CD14-positive monocyte (primary cell): ENCODE measurements around the gene C2orf80. TPM values are rescaled to one million over a fixed set of nuclear protein-coding genes. Genes with fewer than 3 reads are reported as not detected.

Experiments used
- DNase-seq, 3 donors: peaks; one replicate each; pipeline ENCODE4 v3.0.0-alpha.2; 2011 to 2022
- H2AFZ ChIP-seq: 2 replicates; pipeline ENCODE4 v1.6.0; 2012; ENCODE audit warnings: mild to moderate bottlenecking, low read depth, low read length, inconsistent platforms; ENCODE audit not compliant: insufficient read depth, poor library complexity, severe bottlenecking
- H3K27ac ChIP-seq, 2 donors: 1 replicate in 1 of 2; 2 replicates in 1 of 2; pipeline ENCODE4 v1.5.1; 2012 to 2013; ENCODE audit warnings: low read length in 2 of 2, control low read depth in 1 of 2, inconsistent platforms in 1 of 2, low read depth in 1 of 2, mild to moderate bottlenecking in 1 of 2
- H3K27me3 ChIP-seq, 2 donors: one replicate each; pipeline versions ENCODE4 v1.6.0 to v1.6.1; 2011 to 2013; ENCODE audit warnings: low read length in 2 of 2; ENCODE audit not compliant: control insufficient read depth in 2 of 2, insufficient read depth in 2 of 2
- H3K36me3 ChIP-seq, 2 donors: replicated peaks in 1 of 2; 1 replicate in 1 of 2; 2 replicates in 1 of 2; pipeline versions ENCODE4 v1.5.1 to v1.6.1; 2012 to 2013; ENCODE audit warnings: low read length in 2 of 2, control low read depth in 1 of 2, inconsistent platforms in 1 of 2, mild to moderate bottlenecking in 1 of 2; ENCODE audit not compliant: insufficient read depth in 2 of 2, control insufficient read depth in 1 of 2
- H3K4me1 ChIP-seq, 2 donors: 1 replicate in 1 of 2; 2 replicates in 1 of 2; pipeline versions ENCODE4 v1.5.1 to v1.6.1; 2012 to 2013; ENCODE audit warnings: low read length in 2 of 2, control low read depth in 1 of 2, inconsistent platforms in 1 of 2, mild to moderate bottlenecking in 1 of 2, moderate library complexity in 1 of 2; ENCODE audit not compliant: insufficient read depth in 2 of 2, control insufficient read depth in 1 of 2
- H3K4me2 ChIP-seq: replicated peaks from 2 replicates; pipeline ENCODE3; 2012; ENCODE audit warnings: low read length, moderate library complexity, mild to moderate bottlenecking; ENCODE audit not compliant: poor library complexity, severe bottlenecking; ENCODE audit errors: extremely low read depth
- H3K4me3 ChIP-seq, 3 experiments: fragments of 200-600 bp in 1 of 3; sonication (generic) in 1 of 3; replicated peaks in 1 of 3; 1 replicate in 2 of 3; 2 replicates in 1 of 3; pipeline ENCODE4 v1.5.1; 2011 to 2013; ENCODE audit warnings: low read length in 3 of 3, mild to moderate bottlenecking in 3 of 3, control low read depth in 2 of 3, low read depth in 2 of 3, inconsistent platforms in 1 of 3, moderate library complexity in 1 of 3
- H3K79me2 ChIP-seq: 2 replicates; pipeline ENCODE4 v1.6.0; 2012; ENCODE audit warnings: mild to moderate bottlenecking, control low read depth, inconsistent platforms, low read length, moderate library complexity; ENCODE audit not compliant: insufficient read depth
- H3K9ac ChIP-seq: 2 replicates; pipeline ENCODE4 v1.6.0; 2017; ENCODE audit warnings: low read length, mild to moderate bottlenecking; ENCODE audit not compliant: insufficient read depth, poor library complexity, severe bottlenecking
- H3K9me3 ChIP-seq, 2 donors: replicated peaks in 1 of 2; 1 replicate in 1 of 2; 2 replicates in 1 of 2; pipeline versions ENCODE4 v1.5.1 to v1.6.1; 2012 to 2013; ENCODE audit warnings: low read length in 2 of 2, control low read depth in 1 of 2; ENCODE audit not compliant: control insufficient read depth in 1 of 2, insufficient read depth in 1 of 2
- H4K20me1 ChIP-seq: 2 replicates; pipeline ENCODE4 v1.6.0; 2012; ENCODE audit warnings: mild to moderate bottlenecking, low read length, control low read depth, moderate library complexity; ENCODE audit not compliant: insufficient read depth
- H3K27ac Mint-ChIP-seq, 7 donors: one replicate each; pipeline ENCODE4 v1.8.0; 2020; ENCODE audit warnings: mild to moderate bottlenecking in 7 of 7, mixed read lengths in 7 of 7, moderate library complexity in 6 of 7, inconsistent platforms in 2 of 7
- H3K27me3 Mint-ChIP-seq, 3 donors: one replicate each; pipeline ENCODE4 v1.8.0; 2021 to 2022; ENCODE audit warnings: low read depth in 3 of 3, mild to moderate bottlenecking in 3 of 3, mixed read lengths in 3 of 3, moderate library complexity in 3 of 3, inconsistent platforms in 1 of 3
- H3K36me3 Mint-ChIP-seq, 2 donors: one replicate each; pipeline ENCODE4 v1.8.0; 2020; ENCODE audit warnings: mixed read lengths in 2 of 2, inconsistent platforms in 1 of 2, mild to moderate bottlenecking in 1 of 2
- H3K4me1 Mint-ChIP-seq: one replicate; pipeline ENCODE4 v1.8.0; 2020; ENCODE audit warnings: mild to moderate bottlenecking, mixed read lengths
- H3K4me3 Mint-ChIP-seq, 2 donors: one replicate each; pipeline ENCODE4 v1.8.0; 2020; ENCODE audit warnings: mild to moderate bottlenecking in 2 of 2, mixed read lengths in 2 of 2, moderate library complexity in 1 of 2
- H3K9me3 Mint-ChIP-seq, 7 donors: one replicate each; pipeline ENCODE4 v1.8.0; 2020 to 2022; ENCODE audit warnings: mixed read lengths in 7 of 7, mild to moderate bottlenecking in 6 of 7, moderate library complexity in 6 of 7, inconsistent platforms in 2 of 7
- CTCF ChIP-seq: fragments of 200-600 bp; IDR thresholded peaks from one replicate; pipeline ENCODE4 v1.8.0; 2022; ENCODE audit warnings: antibody characterized with exemption, mild to moderate bottlenecking
- WGBS: methylation state at CpG from one replicate; pipeline ENCODE4 v1.1.5; 2013; ENCODE audit warnings: missing lambda C conversion rate; ENCODE audit not compliant: insufficient coverage; 5-methylcytosine and 5-hydroxymethylcytosine counted together
- intact Hi-C, 2 donors: fragments of 100-400 bp; cut with micrococcal nuclease; formaldehyde crosslinking; loops; one replicate each; pipeline versions ENCODE4 v1.15.0 to v1.15.1; 2023
- polyA plus RNA-seq, 3 donors: library from polyadenylated mRNA; depleted of rRNA in 1 of 3; unstranded in 2 of 3; stranded (reverse) in 1 of 3; fragments of 300-500 nt in 2 of 3; fragments of >200 nt in 1 of 3; fragmentation: Illumina TruSeq in 2 of 3; gene quantifications; 1 replicate in 2 of 3; 2 replicates in 1 of 3; pipeline ENCODE4 v1.2.3, GENCODE V29; 2012 to 2021

The C2orf80 gene
- polyA plus RNA-seq, 3 donors: not detected

GRCh38 chr2:208172125-208172524, 17.7 kb downstream of the C2orf80 start:
- peak; percentile 74 to 83 (median 80) for DNase-seq
- Histone ChIP-seq H3K4me3 (peak overlapping the region in 1 of 3 experiments; percentile 49), H3K79me2 (peaks cover 3% of the 10 kb centered on the region), H3K36me3 (no peaks in the 10 kb centered on the region), H3K4me1 (peaks cover 19 to 23% of the 10 kb centered on the region in 2 donors), H4K20me1 (no peaks in the 10 kb centered on the region), H3K9me3 (no peaks in the 10 kb centered on the region), H2AFZ (no peak overlapping the region), H3K4me2 (peak overlapping the region; percentile 53), H3K27me3 (no peaks in the 10 kb centered on the region), H3K27ac (peak overlapping the region in 1 of 2 donors; percentile 70), H3K9ac (no peak overlapping the region)
- Mint-ChIP-seq H3K4me3 (peak overlapping the region; percentile 42 to 80), H3K27ac (peak overlapping the region; percentile 85 to 98 (median 91)), H3K4me1 (peaks cover 28% of the 10 kb centered on the region), H3K27me3 (peaks cover 0 to 6% (median 0%) of the 10 kb centered on the region in 3 donors), H3K9me3 (peaks cover 0 to 5% (median 0%) of the 10 kb centered on the region in 7 donors), H3K36me3 (no peaks in the 10 kb centered on the region)
- intact Hi-C loops: loop anchor here (5.0 to 10.0 kb wide), 2 partner anchors 80 to 83 kb away; partner anchors contain the start of gene IDH1 (in 1 of the 2)
- TF ChIP-seq CTCF: no peak
- 3% methylated on average over 3 of the region's 4 CpGs for WGBS

GRCh38 chr2:208164951-208165755, 24.7 kb downstream of the C2orf80 start:
- H3K36me3 ChIP-seq: no peaks in the 10 kb centered on the region
- no peak overlapping the region for H3K27ac ChIP-seq
- H3K4me1 Mint-ChIP-seq: no peaks in the 10 kb centered on the region
- H3K4me3 ChIP-seq: no peak overlapping the region
- H3K4me2 ChIP-seq: no peak overlapping the region
- no peaks in the 10 kb centered on the region for H3K9me3 ChIP-seq
- no peak overlapping the region for H3K27ac Mint-ChIP-seq
- no peaks in the 10 kb centered on the region for H3K27me3 ChIP-seq
- peaks cover 0 to 5% (median 0%) of the 10 kb centered on the region in 7 donors for H3K9me3 Mint-ChIP-seq
- no peak overlapping the region for H3K9ac ChIP-seq
- DNase-seq: no peak
- no peaks in the 10 kb centered on the region for H3K27me3 Mint-ChIP-seq
- H3K4me3 Mint-ChIP-seq: no peak overlapping the region
- H2AFZ ChIP-seq: no peak overlapping the region
- intact Hi-C loops: no loop called here
- no peaks in the 10 kb centered on the region for H3K4me1 ChIP-seq
- H4K20me1 ChIP-seq: no peaks in the 10 kb centered on the region
- 100% methylated on average over 1 of the region's 2 CpGs for WGBS
- peaks cover 3% of the 10 kb centered on the region for H3K79me2 ChIP-seq
- no peaks in the 10 kb centered on the region for H3K36me3 Mint-ChIP-seq
- no peak for TF ChIP-seq CTCF
